ENCODE measurements around the gene HPN.

The HPN gene

GRCh38 chr19:35093941-35094647 is 52.6 kb downstream of the HPN start:
- no peak overlapping the region for H4K8ac ChIP-seq (ENCODE audit: low read depth, low read length)
- H4K91ac ChIP-seq (ENCODE audit: low read depth, low read length, poor library complexity) = no peak overlapping the region
- H2AK5ac ChIP-seq (ENCODE audit: low read depth, low read length) = no peak overlapping the region
- no peak overlapping the region for H2BK5ac ChIP-seq (ENCODE audit: low read length)
- no peak overlapping the region for H3K4me3 ChIP-seq (ENCODE audit: low read length in 2 of 2)
- DNase-seq (ENCODE audit: low spot score) = no peak
- no CpG with 5 or more reads among the region's 11 CpGs for WGBS, 2 donors (ENCODE audit: extremely low coverage in 2 of 2, insufficient read length in 2 of 2, insufficient replicate concordance in 1 of 2)
- peak overlapping the region; percentile 31 for H3K23ac ChIP-seq (ENCODE audit: low read depth, low read length, poor library complexity)
- H2AFZ ChIP-seq (ENCODE audit: low read length) = no peak overlapping the region
- H3K9me3 ChIP-seq (replicated peaks in 1 of 2; ENCODE audit: control insufficient read depth in 2 of 2, insufficient read depth in 1 of 2, low read depth in 1 of 2, low read length in 2 of 2) = no peaks in the 10 kb centered on the region
- no peak overlapping the region for H2BK12ac ChIP-seq (ENCODE audit: low read length)
- H3K18ac ChIP-seq (ENCODE audit: low read length) = peak overlapping the region; percentile 89
- H3K14ac ChIP-seq (ENCODE audit: low read length) = no peak overlapping the region
- no peak overlapping the region for H3K4ac ChIP-seq (ENCODE audit: low read length)
- no peak overlapping the region for H3K4me2 ChIP-seq (ENCODE audit: insufficient read depth, low read length, poor library complexity, severe bottlenecking)
- no peak overlapping the region for H3K27ac ChIP-seq (replicated peaks; ENCODE audit: low read length)
- no peaks in the 10 kb centered on the region for H3K36me3 ChIP-seq (replicated peaks in 1 of 2; ENCODE audit: control insufficient read depth in 2 of 2, insufficient read depth in 2 of 2, low read length in 2 of 2)
- peaks cover 0 to 3% of the 10 kb centered on the region in 2 donors for H3K4me1 ChIP-seq (ENCODE audit: control insufficient read depth in 2 of 2, insufficient read depth in 1 of 2, low read depth in 1 of 2, low read length in 2 of 2)
- H3K9ac ChIP-seq (ENCODE audit: low read depth, low read length, poor library complexity) = peak overlapping the region; percentile 30
- H3K27me3 ChIP-seq (ENCODE audit: control insufficient read depth in 3 of 3, insufficient read depth in 3 of 3, low read depth in 1 of 3, low read length in 3 of 3) = peaks cover 0 to 5% (median 3%) of the 10 kb centered on the region in 3 experiments
- no peak overlapping the region for H2BK120ac ChIP-seq (ENCODE audit: low read depth, low read length)
- H2BK15ac ChIP-seq (ENCODE audit: low read length) = no peak overlapping the region
- peaks cover 3% of the 10 kb centered on the region for H3K79me1 ChIP-seq (ENCODE audit: low read depth, low read length)

GRCh38 chr19:35094656-35095055 is 53.1 kb downstream of the HPN start:
- Histone ChIP-seq H3K9me3 (replicated peaks in 1 of 2; ENCODE audit: control insufficient read depth in 2 of 2, insufficient read depth in 1 of 2, low read depth in 1 of 2, low read length in 2 of 2) (no peaks in the 10 kb centered on the region), H2BK15ac (ENCODE audit: low read length) (no peak overlapping the region), H3K23ac (ENCODE audit: low read depth, low read length, poor library complexity) (no peak overlapping the region), H2BK5ac (ENCODE audit: low read length) (no peak overlapping the region), H3K36me3 (replicated peaks in 1 of 2; ENCODE audit: control insufficient read depth in 2 of 2, insufficient read depth in 2 of 2, low read length in 2 of 2) (no peaks in the 10 kb centered on the region), H3K9ac (ENCODE audit: low read depth, low read length, poor library complexity) (no peak overlapping the region), H3K79me1 (ENCODE audit: low read depth, low read length) (peaks cover 3% of the 10 kb centered on the region), H3K4me3 (ENCODE audit: low read length in 2 of 2) (no peak overlapping the region), H3K18ac (ENCODE audit: low read length) (no peak overlapping the region), H3K4me2 (ENCODE audit: insufficient read depth, low read length, poor library complexity, severe bottlenecking) (no peak overlapping the region), H2BK12ac (ENCODE audit: low read length) (no peak overlapping the region), H4K91ac (ENCODE audit: low read depth, low read length, poor library complexity) (no peak overlapping the region), H2AK5ac (ENCODE audit: low read depth, low read length) (no peak overlapping the region), H3K4ac (ENCODE audit: low read length) (no peak overlapping the region), H2BK120ac (ENCODE audit: low read depth, low read length) (no peak overlapping the region), H3K27ac (replicated peaks; ENCODE audit: low read length) (no peak overlapping the region), H2AFZ (ENCODE audit: low read length) (no peak overlapping the region), H3K27me3 (ENCODE audit: control insufficient read depth in 3 of 3, insufficient read depth in 3 of 3, low read depth in 1 of 3, low read length in 3 of 3) (peaks cover 0 to 5% (median 3%) of the 10 kb centered on the region in 3 experiments), H3K14ac (ENCODE audit: low read length) (no peak overlapping the region), H3K4me1 (ENCODE audit: control insufficient read depth in 2 of 2, insufficient read depth in 1 of 2, low read depth in 1 of 2, low read length in 2 of 2) (peaks cover 0 to 3% of the 10 kb centered on the region in 2 donors), H4K8ac (ENCODE audit: low read depth, low read length) (no peak overlapping the region)
- no CpG with 5 or more reads among the region's 4 CpGs for WGBS, 2 donors (ENCODE audit: extremely low coverage in 2 of 2, insufficient read length in 2 of 2, insufficient replicate concordance in 1 of 2)
- no peak for DNase-seq (ENCODE audit: low spot score)

- Histone ChIP-seq H4K91ac (ENCODE audit: low read depth, low read length, poor library complexity) (no peak overlapping the region), H2BK120ac (ENCODE audit: low read depth, low read length) (no peak overlapping the region), H3K27me3 (ENCODE audit: control insufficient read depth in 3 of 3, insufficient read depth in 3 of 3, low read depth in 1 of 3, low read length in 3 of 3) (peaks cover 0 to 2% (median 0%) of the 10 kb centered on the region in 3 experiments), H2BK12ac (ENCODE audit: low read length) (no peak overlapping the region), H2AK5ac (ENCODE audit: low read depth, low read length) (no peak overlapping the region), H4K8ac (ENCODE audit: low read depth, low read length) (no peak overlapping the region), H3K27ac (replicated peaks; ENCODE audit: low read length) (no peak overlapping the region), H3K79me1 (ENCODE audit: low read depth, low read length) (peaks cover 6% of the 10 kb centered on the region), H3K4me3 (ENCODE audit: low read length in 2 of 2) (no peak overlapping the region), H3K4me2 (ENCODE audit: insufficient read depth, low read length, poor library complexity, severe bottlenecking) (no peak overlapping the region), H2BK5ac (ENCODE audit: low read length) (no peak overlapping the region), H3K23ac (ENCODE audit: low read depth, low read length, poor library complexity) (no peak overlapping the region), H3K36me3 (replicated peaks in 1 of 2; ENCODE audit: control insufficient read depth in 2 of 2, insufficient read depth in 2 of 2, low read length in 2 of 2) (no peaks in the 10 kb centered on the region), H3K9me3 (replicated peaks in 1 of 2; ENCODE audit: control insufficient read depth in 2 of 2, insufficient read depth in 1 of 2, low read depth in 1 of 2, low read length in 2 of 2) (no peaks in the 10 kb centered on the region), H3K18ac (ENCODE audit: low read length) (no peak overlapping the region), H2BK15ac (ENCODE audit: low read length) (no peak overlapping the region), H2AFZ (ENCODE audit: low read length) (no peak overlapping the region), H3K9ac (ENCODE audit: low read depth, low read length, poor library complexity) (no peak overlapping the region), H3K14ac (ENCODE audit: low read length) (no peak overlapping the region), H3K4me1 (ENCODE audit: control insufficient read depth in 2 of 2, insufficient read depth in 1 of 2, low read depth in 1 of 2, low read length in 2 of 2) (peaks cover 0 to 3% of the 10 kb centered on the region in 2 donors), H3K4ac (ENCODE audit: low read length) (no peak overlapping the region)
- no CpG with 5 or more reads among the region's 8 CpGs for WGBS, 2 donors (ENCODE audit: extremely low coverage in 2 of 2, insufficient read length in 2 of 2, insufficient replicate concordance in 1 of 2)
- DNase-seq (ENCODE audit: low spot score) = no peak
Observed at GRCh38 chr19:35095667-35096368, 54.3 kb downstream of the HPN start.

- no peak overlapping the region for H2BK5ac ChIP-seq (ENCODE audit: low read length)
- DNase-seq (ENCODE audit: low spot score) = no peak
- H2BK120ac ChIP-seq (ENCODE audit: low read depth, low read length) = no peak overlapping the region
- peak overlapping the region; percentile 63 for H3K14ac ChIP-seq (ENCODE audit: low read length)
- peak overlapping the region in 1 of 2 donors; percentile 11 for H3K4me3 ChIP-seq (ENCODE audit: low read length in 2 of 2)
- H2AFZ ChIP-seq (ENCODE audit: low read length) = no peak overlapping the region
- no peak overlapping the region for H2BK15ac ChIP-seq (ENCODE audit: low read length)
- peaks cover 0 to 2% of the 10 kb centered on the region in 2 donors for H3K4me1 ChIP-seq (ENCODE audit: control insufficient read depth in 2 of 2, insufficient read depth in 1 of 2, low read depth in 1 of 2, low read length in 2 of 2)
- no peak overlapping the region for H3K4me2 ChIP-seq (ENCODE audit: insufficient read depth, low read length, poor library complexity, severe bottlenecking)
- no peak overlapping the region for H4K91ac ChIP-seq (ENCODE audit: low read depth, low read length, poor library complexity)
- H3K79me1 ChIP-seq (ENCODE audit: low read depth, low read length) = peaks cover 7% of the 10 kb centered on the region
- no CpG with 5 or more reads among the region's 29 CpGs for WGBS, 2 donors (ENCODE audit: extremely low coverage in 2 of 2, insufficient read length in 2 of 2, insufficient replicate concordance in 1 of 2)
- no peak overlapping the region for H3K9ac ChIP-seq (ENCODE audit: low read depth, low read length, poor library complexity)
- peak overlapping the region; percentile 46 for H2AK5ac ChIP-seq (ENCODE audit: low read depth, low read length)
- H3K23ac ChIP-seq (ENCODE audit: low read depth, low read length, poor library complexity) = peak overlapping the region; percentile 80
- H3K18ac ChIP-seq (ENCODE audit: low read length) = peak overlapping the region; percentile 83
- peak overlapping the region; percentile 37 for H3K4ac ChIP-seq (ENCODE audit: low read length)
- H3K27ac ChIP-seq (replicated peaks; ENCODE audit: low read length) = no peak overlapping the region
- no peaks in the 10 kb centered on the region for H3K27me3 ChIP-seq (ENCODE audit: control insufficient read depth in 3 of 3, insufficient read depth in 3 of 3, low read depth in 1 of 3, low read length in 3 of 3)
- H2BK12ac ChIP-seq (ENCODE audit: low read length) = no peak overlapping the region
- no peaks in the 10 kb centered on the region for H3K9me3 ChIP-seq (replicated peaks in 1 of 2; ENCODE audit: control insufficient read depth in 2 of 2, insufficient read depth in 1 of 2, low read depth in 1 of 2, low read length in 2 of 2)
- no peaks in the 10 kb centered on the region for H3K36me3 ChIP-seq (replicated peaks in 1 of 2; ENCODE audit: control insufficient read depth in 2 of 2, insufficient read depth in 2 of 2, low read length in 2 of 2)
- H4K8ac ChIP-seq (ENCODE audit: low read depth, low read length) = no peak overlapping the region
Observed at GRCh38 chr19:35098413-35099049, 57.0 kb downstream of the HPN start.
